GM18858 (cell line): ENCODE data around the gene POLR3E.
"Not testable (repeated sequence)": the region's sequence is repeated elsewhere in the genome, so short reads cannot be mapped to it uniquely, and the experiment has no call there.

Experiments used
- ATAC-seq: cut with Tn5 transposase; IDR thresholded peaks from one replicate; pipeline ENCODE4 v1.9.1; 2021; ENCODE audit not compliant: unreplicated experiment

The POLR3E gene

GRCh38 chr16:22291860-22292318 lies 5.3 kb upstream of the POLR3E start:
- no peak for ATAC-seq

GRCh38 chr16:22292320-22292719 lies 4.9 kb upstream of the POLR3E start:
- no peak for ATAC-seq

- no peak for ATAC-seq
Observed at GRCh38 chr16:22293137-22294106, 3.8 kb upstream of the POLR3E start.

GRCh38 chr16:22296225-22297113 lies 740 bp upstream of the POLR3E start:
- ATAC-seq: no peak

GRCh38 chr16:22297871-22298733 lies 893 bp downstream of the POLR3E start:
- ATAC-seq: peak; percentile 35

GRCh38 chr16:22299036-22299435 lies 1.8 kb downstream of the POLR3E start:
- no peak for ATAC-seq

GRCh38 chr16:22300427-22301071 lies 3.3 kb downstream of the POLR3E start:
- ATAC-seq: no peak

GRCh38 chr16:22301423-22301822 lies 4.2 kb downstream of the POLR3E start:
- not testable (repeated sequence) for ATAC-seq

GRCh38 chr16:22302776-22303363 lies 5.7 kb downstream of the POLR3E start:
- ATAC-seq: no peak

- ATAC-seq: no peak
Observed at GRCh38 chr16:22304411-22304810, 7.2 kb downstream of the POLR3E start.

GRCh38 chr16:22306788-22307187 lies 9.6 kb downstream of the POLR3E start:
- no peak for ATAC-seq

GRCh38 chr16:22307838-22308237 lies 10.6 kb downstream of the POLR3E start:
- ATAC-seq: no peak

GRCh38 chr16:22308824-22309520 lies 11.8 kb downstream of the POLR3E start:
- ATAC-seq: no peak

GRCh38 chr16:22311520-22311919 lies 14.3 kb downstream of the POLR3E start:
- no peak for ATAC-seq

GRCh38 chr16:22312897-22313781 lies 15.9 kb downstream of the POLR3E start:
- ATAC-seq: no peak

- no peak for ATAC-seq
Observed at GRCh38 chr16:22313876-22314470, 16.8 kb downstream of the POLR3E start.

GRCh38 chr16:22314661-22315626 lies 17.7 kb downstream of the POLR3E start:
- no peak for ATAC-seq
